Measurements from ENCODE around the gene PIK3CG.
"Not testable (repeated sequence)": the region's sequence is repeated elsewhere in the genome, so short reads cannot be mapped to it uniquely, and the experiment has no call there.

Gene PIK3CG

DNA sequence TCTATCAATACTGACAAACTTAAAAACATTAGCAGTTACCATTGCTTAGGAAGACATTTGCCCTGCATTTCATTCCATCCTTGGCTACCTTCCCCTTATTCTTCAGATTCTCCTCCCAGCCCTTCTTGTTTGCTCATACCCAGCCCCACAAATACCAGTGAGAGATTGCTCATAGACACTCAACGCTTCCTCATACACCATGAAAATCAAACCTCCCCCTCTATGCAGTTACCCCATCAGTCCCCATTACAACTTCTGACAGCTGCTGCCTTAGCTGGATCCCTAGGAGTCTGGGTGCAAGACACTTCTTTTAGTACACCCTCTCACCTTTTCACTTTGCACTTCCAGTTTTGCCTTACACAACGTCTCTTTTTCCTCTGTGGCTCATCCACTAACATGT is 28.3 kb upstream of the PIK3CG start:
- no peaks in the 10 kb centered on the region for H3K9me3 ChIP-seq (ENCODE audit: control insufficient read depth, low read length)
- H3K27ac ChIP-seq (ENCODE audit: insufficient read depth, low read length, poor library complexity, severe bottlenecking), result no peak overlapping the region
- no peaks in the 10 kb centered on the region for H3K27me3 ChIP-seq (replicated peaks; ENCODE audit: control insufficient read depth, insufficient read depth, low read length, poor library complexity, severe bottlenecking)
- H3K36me3 ChIP-seq (ENCODE audit: control insufficient read depth, insufficient read depth, low read length), result no peaks in the 10 kb centered on the region
- no peak for DNase-seq
- no peaks in the 10 kb centered on the region for H3K4me1 ChIP-seq (ENCODE audit: control insufficient read depth, insufficient read depth, low read length, poor library complexity, severe bottlenecking)
- no peak overlapping the region for H3K4me3 ChIP-seq (ENCODE audit: insufficient read depth, low read depth, low read length, poor library complexity, severe bottlenecking)

DNA sequence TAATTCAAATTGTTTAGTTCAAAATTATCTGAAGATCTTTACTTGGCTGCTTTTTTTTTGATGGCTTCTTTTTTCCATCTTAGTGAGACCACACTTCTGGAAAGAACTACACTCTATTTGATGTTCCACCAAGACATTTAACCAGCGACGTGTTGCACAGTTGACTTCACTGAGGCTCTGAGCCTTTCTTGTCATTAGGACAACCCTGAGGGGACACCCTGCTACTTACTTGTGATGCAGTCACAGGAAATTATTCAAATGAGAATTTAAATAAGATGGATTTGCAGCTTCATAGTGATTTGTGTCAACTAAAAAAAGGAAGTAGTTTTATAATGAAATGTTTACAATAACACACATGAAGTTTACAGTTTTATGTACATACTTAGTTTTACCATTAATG is 25.6 kb upstream of the PIK3CG start:
- Histone ChIP-seq H3K4me1 (ENCODE audit: control insufficient read depth, insufficient read depth, low read length, poor library complexity, severe bottlenecking) (no peaks in the 10 kb centered on the region), H3K27ac (ENCODE audit: insufficient read depth, low read length, poor library complexity, severe bottlenecking) (no peak overlapping the region), H3K27me3 (replicated peaks; ENCODE audit: control insufficient read depth, insufficient read depth, low read length, poor library complexity, severe bottlenecking) (no peaks in the 10 kb centered on the region)

DNA sequence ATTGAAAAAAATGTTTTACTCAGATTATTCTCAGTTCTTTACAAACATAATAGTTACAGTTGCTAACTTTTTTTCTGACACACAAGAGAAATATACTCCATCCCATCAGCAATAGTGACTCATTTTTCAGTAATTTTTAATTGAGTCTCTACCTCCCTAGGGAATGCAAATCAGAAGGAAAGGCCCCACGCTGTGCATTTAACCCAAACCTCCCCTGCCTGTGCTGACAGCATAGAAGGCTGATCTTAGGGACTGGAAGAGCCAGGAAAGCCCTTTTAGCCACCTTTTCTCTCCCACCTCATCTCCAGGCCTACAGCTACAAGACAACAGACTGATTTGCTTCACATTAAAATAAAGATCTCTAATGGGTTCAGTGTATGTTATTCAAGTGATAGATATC is 24.7 kb upstream of the PIK3CG start:
- no peak overlapping the region for H3K27ac ChIP-seq (ENCODE audit: insufficient read depth, low read length, poor library complexity, severe bottlenecking)
- DNase-seq, result no peak

More for the DNA sequence above, 25.6 kb upstream of the PIK3CG start:
- Histone ChIP-seq H3K9me3 (ENCODE audit: control insufficient read depth, low read length) (no peaks in the 10 kb centered on the region), H3K4me3 (ENCODE audit: insufficient read depth, low read depth, low read length, poor library complexity, severe bottlenecking) (no peak overlapping the region), H3K36me3 (ENCODE audit: control insufficient read depth, insufficient read depth, low read length) (no peaks in the 10 kb centered on the region)
- DNase-seq, result no peak

DNA sequence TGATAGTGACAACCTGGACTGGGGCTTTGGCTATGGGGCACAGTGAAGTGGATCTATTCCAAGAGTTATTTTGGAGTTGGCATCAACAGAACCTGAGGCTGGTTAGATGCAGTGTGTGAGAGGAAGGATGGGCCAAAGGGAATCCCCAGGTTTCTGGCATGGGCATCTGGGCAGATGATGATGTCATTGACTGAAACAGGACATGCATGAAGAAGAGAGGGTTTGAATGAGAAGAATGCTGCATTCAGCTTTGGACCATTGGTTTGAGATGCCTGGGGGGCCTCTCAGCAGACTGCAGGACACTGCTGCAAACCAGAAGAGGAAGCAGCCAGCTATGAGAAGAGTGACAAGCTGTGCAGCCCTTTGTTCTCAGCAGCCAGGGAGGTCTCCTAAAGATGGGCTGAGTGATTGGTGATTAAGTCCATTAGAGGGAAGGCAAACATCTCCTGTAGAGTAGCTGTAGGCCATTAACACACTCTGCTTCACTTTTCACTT is 23.1 kb upstream of the PIK3CG start:
- no peak overlapping the region for H3K27ac ChIP-seq (ENCODE audit: insufficient read depth, low read length, poor library complexity, severe bottlenecking)
- no peak for DNase-seq
- H3K27me3 ChIP-seq (replicated peaks; ENCODE audit: control insufficient read depth, insufficient read depth, low read length, poor library complexity, severe bottlenecking), result no peaks in the 10 kb centered on the region
- no peaks in the 10 kb centered on the region for H3K9me3 ChIP-seq (ENCODE audit: control insufficient read depth, low read length)
- H3K4me1 ChIP-seq (ENCODE audit: control insufficient read depth, insufficient read depth, low read length, poor library complexity, severe bottlenecking), result no peaks in the 10 kb centered on the region
- no peaks in the 10 kb centered on the region for H3K36me3 ChIP-seq (ENCODE audit: control insufficient read depth, insufficient read depth, low read length)
- no peak overlapping the region for H3K4me3 ChIP-seq (ENCODE audit: insufficient read depth, low read depth, low read length, poor library complexity, severe bottlenecking)

More for the DNA sequence above, 24.7 kb upstream of the PIK3CG start:
- H3K36me3 ChIP-seq (ENCODE audit: control insufficient read depth, insufficient read depth, low read length), result no peaks in the 10 kb centered on the region
- H3K4me1 ChIP-seq (ENCODE audit: control insufficient read depth, insufficient read depth, low read length, poor library complexity, severe bottlenecking), result no peaks in the 10 kb centered on the region
- H3K4me3 ChIP-seq (ENCODE audit: insufficient read depth, low read depth, low read length, poor library complexity, severe bottlenecking), result no peak overlapping the region
- no peaks in the 10 kb centered on the region for H3K27me3 ChIP-seq (replicated peaks; ENCODE audit: control insufficient read depth, insufficient read depth, low read length, poor library complexity, severe bottlenecking)
- H3K9me3 ChIP-seq (ENCODE audit: control insufficient read depth, low read length), result no peaks in the 10 kb centered on the region

DNA sequence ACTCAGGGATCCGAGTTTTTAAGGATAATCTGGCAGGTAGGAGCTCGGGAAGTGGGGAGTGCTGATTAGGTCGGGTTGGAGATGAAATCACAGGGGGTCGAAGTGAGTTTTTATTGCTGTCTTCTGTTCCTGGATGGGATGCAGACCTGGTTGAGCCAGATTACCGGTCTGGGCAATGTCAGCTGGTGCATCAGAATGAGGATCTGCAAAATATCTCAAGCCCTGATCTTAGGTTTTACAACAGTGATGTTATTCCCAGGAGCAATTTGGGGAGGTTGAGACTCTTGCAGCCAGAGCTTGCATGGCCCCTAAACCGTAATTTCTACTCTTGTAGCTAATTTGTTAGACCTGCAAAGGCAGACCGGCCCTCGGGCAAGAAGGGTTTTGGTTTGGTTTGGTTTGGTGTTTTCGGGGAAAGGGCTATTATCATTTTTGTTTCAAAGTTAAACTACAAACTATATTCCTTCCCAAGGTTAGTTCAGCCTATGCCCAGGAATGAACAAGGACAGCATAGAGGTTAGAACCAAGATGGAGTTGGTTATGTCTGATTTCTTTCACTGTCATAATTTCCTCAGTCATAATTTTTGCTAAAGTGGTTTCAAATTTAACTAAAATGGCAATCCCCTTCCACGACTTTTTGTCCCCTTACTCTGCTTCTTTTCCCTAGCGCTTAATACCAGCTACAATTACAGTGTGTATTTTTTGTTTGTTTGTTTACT is 20.6 kb upstream of the PIK3CG start:
- Histone ChIP-seq H3K36me3 (ENCODE audit: control insufficient read depth, insufficient read depth, low read length) (no peaks in the 10 kb centered on the region), H3K27me3 (replicated peaks; ENCODE audit: control insufficient read depth, insufficient read depth, low read length, poor library complexity, severe bottlenecking) (no peaks in the 10 kb centered on the region), H3K9me3 (ENCODE audit: control insufficient read depth, low read length) (no peaks in the 10 kb centered on the region), H3K4me1 (ENCODE audit: control insufficient read depth, insufficient read depth, low read length, poor library complexity, severe bottlenecking) (no peaks in the 10 kb centered on the region), H3K4me3 (ENCODE audit: insufficient read depth, low read depth, low read length, poor library complexity, severe bottlenecking) (no peak overlapping the region), H3K27ac (ENCODE audit: insufficient read depth, low read length, poor library complexity, severe bottlenecking) (no peak overlapping the region)
- no peak for DNase-seq

DNA sequence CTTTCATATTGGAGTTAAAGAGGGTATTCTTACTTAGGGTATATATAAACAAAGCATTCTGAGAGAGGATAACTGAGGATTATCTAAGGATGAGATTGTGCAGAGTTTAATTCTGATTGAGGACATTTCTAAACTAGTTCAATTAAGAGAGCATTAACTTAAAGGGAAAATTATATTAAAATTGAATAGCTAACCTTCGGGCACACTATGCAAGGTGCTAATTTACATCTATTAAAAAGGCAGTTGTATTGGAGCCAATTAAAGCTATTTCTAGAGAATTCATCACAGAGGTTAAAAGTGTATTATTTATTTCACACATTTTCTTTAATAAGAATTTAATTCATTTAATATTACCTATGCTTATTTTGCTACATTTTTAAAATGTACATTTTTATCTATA is 17.0 kb upstream of the PIK3CG start:
- no peak overlapping the region for H3K4me3 ChIP-seq (ENCODE audit: insufficient read depth, low read depth, low read length, poor library complexity, severe bottlenecking)
- no peak for DNase-seq
- no peak overlapping the region for H3K27ac ChIP-seq (ENCODE audit: insufficient read depth, low read length, poor library complexity, severe bottlenecking)
- no peaks in the 10 kb centered on the region for H3K9me3 ChIP-seq (ENCODE audit: control insufficient read depth, low read length)
- no peaks in the 10 kb centered on the region for H3K36me3 ChIP-seq (ENCODE audit: control insufficient read depth, insufficient read depth, low read length)
- no peaks in the 10 kb centered on the region for H3K4me1 ChIP-seq (ENCODE audit: control insufficient read depth, insufficient read depth, low read length, poor library complexity, severe bottlenecking)
- H3K27me3 ChIP-seq (replicated peaks; ENCODE audit: control insufficient read depth, insufficient read depth, low read length, poor library complexity, severe bottlenecking), result no peaks in the 10 kb centered on the region

DNA sequence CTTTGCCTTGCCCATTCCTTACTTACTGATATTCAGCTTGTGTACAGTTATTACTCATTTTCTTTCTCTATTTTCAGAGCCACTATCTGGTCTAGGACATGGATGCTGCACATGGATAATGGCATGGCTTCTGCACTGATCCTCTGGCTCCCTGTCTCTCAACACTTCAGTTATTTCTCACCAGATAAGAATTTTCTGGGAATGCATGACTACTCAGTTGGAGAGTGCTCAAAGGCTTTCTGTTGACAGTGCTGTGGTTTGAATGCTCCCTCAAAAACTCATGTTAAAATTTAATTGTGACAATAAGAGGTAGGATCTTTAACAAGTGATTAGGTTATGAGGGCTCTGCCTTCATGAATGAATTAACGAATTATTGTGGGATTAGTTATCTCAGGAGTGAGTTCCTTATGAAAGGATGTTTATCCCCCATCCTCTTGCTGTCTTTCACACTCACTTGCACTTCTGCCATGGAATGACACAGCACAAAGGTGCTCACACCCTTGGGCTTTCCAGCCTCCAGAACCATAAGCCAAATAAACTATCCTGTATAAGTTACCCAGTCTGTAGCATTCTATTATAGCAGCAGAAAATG is 16.1 kb upstream of the PIK3CG start:
- no peaks in the 10 kb centered on the region for H3K27me3 ChIP-seq (replicated peaks; ENCODE audit: control insufficient read depth, insufficient read depth, low read length, poor library complexity, severe bottlenecking)
- H3K27ac ChIP-seq (ENCODE audit: insufficient read depth, low read length, poor library complexity, severe bottlenecking), result no peak overlapping the region
- no peak for DNase-seq
- no peaks in the 10 kb centered on the region for H3K36me3 ChIP-seq (ENCODE audit: control insufficient read depth, insufficient read depth, low read length)
- no peak overlapping the region for H3K4me3 ChIP-seq (ENCODE audit: insufficient read depth, low read depth, low read length, poor library complexity, severe bottlenecking)
- no peaks in the 10 kb centered on the region for H3K9me3 ChIP-seq (ENCODE audit: control insufficient read depth, low read length)
- H3K4me1 ChIP-seq (ENCODE audit: control insufficient read depth, insufficient read depth, low read length, poor library complexity, severe bottlenecking), result no peaks in the 10 kb centered on the region

DNA sequence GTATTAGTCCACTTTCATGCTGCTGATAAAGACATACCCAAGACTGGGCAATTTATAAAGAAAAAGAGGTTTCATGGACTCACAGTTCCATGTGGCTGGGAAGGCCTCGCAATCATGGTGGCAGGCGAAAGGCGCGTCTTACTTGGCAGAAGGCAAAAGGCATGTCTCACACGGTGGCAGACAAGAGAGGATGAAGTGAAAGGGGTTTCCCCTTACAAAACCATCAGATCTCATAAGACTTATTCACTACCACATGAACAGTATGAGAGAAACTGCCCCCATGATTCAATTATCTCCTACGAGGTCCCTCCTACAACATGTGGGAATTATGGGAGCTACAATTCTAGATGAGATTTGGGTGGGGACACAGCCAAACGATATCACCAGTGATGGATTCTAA is 13.4 kb upstream of the PIK3CG start:
- H3K4me3 ChIP-seq (ENCODE audit: insufficient read depth, low read depth, low read length, poor library complexity, severe bottlenecking); H3K27me3 ChIP-seq (replicated peaks; ENCODE audit: control insufficient read depth, insufficient read depth, low read length, poor library complexity, severe bottlenecking); H3K36me3 ChIP-seq (ENCODE audit: control insufficient read depth, insufficient read depth, low read length); DNase-seq; H3K9me3 ChIP-seq (ENCODE audit: control insufficient read depth, low read length); H3K27ac ChIP-seq (ENCODE audit: insufficient read depth, low read length, poor library complexity, severe bottlenecking); H3K4me1 ChIP-seq (ENCODE audit: control insufficient read depth, insufficient read depth, low read length, poor library complexity, severe bottlenecking): not testable (repeated sequence)

DNA sequence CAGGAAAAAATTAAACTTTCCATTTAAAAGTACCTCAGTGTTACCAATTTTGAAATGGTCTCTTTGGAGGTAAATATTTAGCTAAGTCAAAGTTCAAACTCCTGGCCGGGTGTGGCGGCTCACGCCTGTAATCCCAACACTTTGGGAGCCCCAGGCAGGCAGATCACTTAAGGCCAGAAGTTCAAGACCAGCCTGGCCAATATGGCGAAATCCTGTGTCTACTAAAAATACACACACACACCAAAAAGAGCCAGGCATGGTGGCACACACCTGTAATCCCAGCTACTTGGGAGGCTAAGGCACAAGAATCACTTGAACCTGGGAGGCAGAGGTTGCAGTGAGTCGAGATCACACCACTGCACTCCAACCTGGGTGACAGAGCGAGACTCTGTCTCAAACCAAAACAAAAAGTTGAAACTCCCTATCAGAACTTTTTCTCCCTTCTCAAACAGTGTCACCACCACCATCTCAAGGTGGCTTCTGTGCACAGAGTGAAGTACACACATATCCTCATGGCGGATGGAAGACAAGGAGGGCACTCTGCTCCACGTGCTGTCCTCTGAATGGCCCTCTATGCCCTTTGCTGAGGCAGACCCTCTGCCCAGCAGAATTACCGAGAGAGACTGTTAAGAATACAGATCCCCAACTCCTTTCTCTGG is 11.7 kb upstream of the PIK3CG start:
- H3K4me1 ChIP-seq (ENCODE audit: control insufficient read depth, insufficient read depth, low read length, poor library complexity, severe bottlenecking), result no peaks in the 10 kb centered on the region
- H3K36me3 ChIP-seq (ENCODE audit: control insufficient read depth, insufficient read depth, low read length), result no peaks in the 10 kb centered on the region
- no peak overlapping the region for H3K4me3 ChIP-seq (ENCODE audit: insufficient read depth, low read depth, low read length, poor library complexity, severe bottlenecking)
- no peak for DNase-seq
- no peak overlapping the region for H3K27ac ChIP-seq (ENCODE audit: insufficient read depth, low read length, poor library complexity, severe bottlenecking)
- H3K27me3 ChIP-seq (replicated peaks; ENCODE audit: control insufficient read depth, insufficient read depth, low read length, poor library complexity, severe bottlenecking), result no peaks in the 10 kb centered on the region
- no peaks in the 10 kb centered on the region for H3K9me3 ChIP-seq (ENCODE audit: control insufficient read depth, low read length)

DNA sequence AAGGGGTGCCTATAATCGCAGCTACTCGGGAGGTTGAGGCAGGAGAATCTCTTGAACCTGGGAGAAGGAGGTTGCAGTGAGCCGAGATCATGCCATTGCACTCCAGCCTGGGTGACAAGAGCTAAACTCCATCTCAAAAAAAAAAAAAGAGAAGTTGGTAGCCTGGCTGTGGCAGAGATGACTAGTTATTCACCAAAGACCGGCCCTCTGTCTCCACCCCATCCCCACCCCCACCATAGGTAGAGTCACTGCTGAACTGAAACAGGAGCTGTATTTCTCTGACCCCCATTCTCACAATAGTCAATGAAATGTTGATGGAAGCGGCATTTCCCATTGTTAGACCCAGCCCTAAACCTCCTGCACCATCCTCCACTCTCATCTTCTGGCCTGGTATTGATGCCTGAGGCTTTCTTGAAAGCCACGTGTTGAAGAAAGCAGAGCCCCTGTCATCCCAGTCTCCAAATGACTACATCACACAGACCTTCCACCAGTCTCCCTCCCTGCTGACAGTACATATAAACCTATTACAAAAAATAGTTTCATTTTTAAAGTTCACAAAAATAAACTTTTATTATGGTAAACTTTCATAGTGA is 9.4 kb upstream of the PIK3CG start:
- Histone ChIP-seq H3K36me3 (ENCODE audit: control insufficient read depth, insufficient read depth, low read length) (no peaks in the 10 kb centered on the region), H3K9me3 (ENCODE audit: control insufficient read depth, low read length) (no peaks in the 10 kb centered on the region), H3K4me3 (ENCODE audit: insufficient read depth, low read depth, low read length, poor library complexity, severe bottlenecking) (no peak overlapping the region), H3K27ac (ENCODE audit: insufficient read depth, low read length, poor library complexity, severe bottlenecking) (no peak overlapping the region), H3K4me1 (ENCODE audit: control insufficient read depth, insufficient read depth, low read length, poor library complexity, severe bottlenecking) (no peaks in the 10 kb centered on the region), H3K27me3 (replicated peaks; ENCODE audit: control insufficient read depth, insufficient read depth, low read length, poor library complexity, severe bottlenecking) (no peaks in the 10 kb centered on the region)
- no peak for DNase-seq

All from effector memory CD4-positive, alpha-beta T cell (primary cell).